GM12864 (cell line): ENCODE measurements around the gene EDN1.
"Not testable (repeated sequence)": the region's sequence is repeated elsewhere in the genome, so short reads cannot be mapped to it uniquely, and the experiment has no call there.

Experiments
- DNase-seq: peaks from one replicate; pipeline ENCODE4 v3.0.0-alpha.2; 2011; ENCODE audit warnings: low read depth
- H3K4me3 ChIP-seq: 2 replicates; pipeline ENCODE4 v1.5.1; 2011; ENCODE audit warnings: mild to moderate bottlenecking, low read depth, low read length, control low read depth
- TF ChIP-seq, protein P1 (sequence below): IDR thresholded peaks from 2 replicates; pipeline ENCODE4 v1.5.1; 2011; ENCODE audit warnings: low read depth, mild to moderate bottlenecking, moderate library complexity, low read length, control low read depth, inconsistent platforms; ENCODE audit errors: missing control alignments

Gene EDN1

GRCh38 chr6:12331951-12332749 lies 42.0 kb downstream of the EDN1 start:
- DNase-seq = no peak

DNA sequence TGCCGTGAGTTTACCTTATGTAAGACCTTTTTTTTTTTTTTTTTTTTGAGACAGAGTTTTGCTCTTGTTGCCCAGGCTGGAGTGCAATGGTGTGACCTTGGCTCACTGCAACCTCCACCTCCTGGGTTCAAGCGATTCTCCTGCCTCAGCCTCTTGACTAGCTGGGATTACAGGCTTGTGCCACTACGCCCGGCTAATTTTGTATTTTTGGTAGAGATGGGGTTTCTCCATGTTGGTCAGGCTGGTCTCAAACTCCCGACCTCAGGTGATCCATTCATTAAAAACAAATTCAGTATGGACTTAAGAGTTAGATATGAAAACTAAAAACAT lies 42.6 kb downstream of the EDN1 start:
- not testable (repeated sequence) for H3K4me3 ChIP-seq, DNase-seq

More at GRCh38 chr6:12331951-12332749, 42.0 kb downstream of the EDN1 start:
- no peak overlapping the region for H3K4me3 ChIP-seq
- TF ChIP-seq, protein P1, sequence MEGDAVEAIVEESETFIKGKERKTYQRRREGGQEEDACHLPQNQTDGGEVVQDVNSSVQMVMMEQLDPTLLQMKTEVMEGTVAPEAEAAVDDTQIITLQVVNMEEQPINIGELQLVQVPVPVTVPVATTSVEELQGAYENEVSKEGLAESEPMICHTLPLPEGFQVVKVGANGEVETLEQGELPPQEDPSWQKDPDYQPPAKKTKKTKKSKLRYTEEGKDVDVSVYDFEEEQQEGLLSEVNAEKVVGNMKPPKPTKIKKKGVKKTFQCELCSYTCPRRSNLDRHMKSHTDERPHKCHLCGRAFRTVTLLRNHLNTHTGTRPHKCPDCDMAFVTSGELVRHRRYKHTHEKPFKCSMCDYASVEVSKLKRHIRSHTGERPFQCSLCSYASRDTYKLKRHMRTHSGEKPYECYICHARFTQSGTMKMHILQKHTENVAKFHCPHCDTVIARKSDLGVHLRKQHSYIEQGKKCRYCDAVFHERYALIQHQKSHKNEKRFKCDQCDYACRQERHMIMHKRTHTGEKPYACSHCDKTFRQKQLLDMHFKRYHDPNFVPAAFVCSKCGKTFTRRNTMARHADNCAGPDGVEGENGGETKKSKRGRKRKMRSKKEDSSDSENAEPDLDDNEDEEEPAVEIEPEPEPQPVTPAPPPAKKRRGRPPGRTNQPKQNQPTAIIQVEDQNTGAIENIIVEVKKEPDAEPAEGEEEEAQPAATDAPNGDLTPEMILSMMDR = no peak

GRCh38 chr6:12333128-12333527 lies 43.0 kb downstream of the EDN1 start:
- no peak for DNase-seq
- no peak overlapping the region for H3K4me3 ChIP-seq
- TF ChIP-seq, protein P1 = no peak

- no peak overlapping the region for H3K4me3 ChIP-seq
- TF ChIP-seq, protein P1 = no peak
- DNase-seq = no peak
These were observed 44.5 kb downstream of the EDN1 start for GRCh38 chr6:12334526-12335130.

- DNase-seq = no peak
- H3K4me3 ChIP-seq = no peak overlapping the region
- TF ChIP-seq, protein P1 = no peak
These were observed 45.0 kb downstream of the EDN1 start for GRCh38 chr6:12335131-12335527.

DNA sequence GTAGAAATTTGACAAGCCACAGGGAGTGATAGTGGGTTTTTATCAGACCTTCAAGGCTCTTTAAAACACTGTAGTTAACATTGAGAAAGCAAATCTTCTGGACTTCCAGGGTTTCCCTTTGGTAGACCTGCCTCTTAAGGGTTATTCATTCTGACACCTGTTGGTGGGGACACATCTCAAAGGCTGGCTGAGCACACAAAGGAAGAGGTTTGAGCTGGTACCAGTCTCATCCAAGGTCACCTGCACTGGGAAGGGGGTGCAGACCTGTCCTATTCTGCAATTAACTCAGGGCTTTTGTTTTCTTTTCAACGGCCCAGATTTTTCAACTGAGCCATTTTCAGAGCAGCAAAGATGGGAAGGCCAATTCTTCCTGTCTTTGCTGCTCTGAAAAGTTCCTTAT lies 45.6 kb downstream of the EDN1 start:
- no peak for DNase-seq
- TF ChIP-seq, protein P1 = no peak
- no peak overlapping the region for H3K4me3 ChIP-seq

GRCh38 chr6:12336121-12336971 lies 46.2 kb downstream of the EDN1 start:
- TF ChIP-seq, protein P1 = no peak
- no peak for DNase-seq
- H3K4me3 ChIP-seq = no peak overlapping the region
